Measurements from ENCODE around the gene DAP.
A peak's percentile ranks its signal among the peaks of the same experiment; 100 is the strongest.

Gene DAP

DNA sequence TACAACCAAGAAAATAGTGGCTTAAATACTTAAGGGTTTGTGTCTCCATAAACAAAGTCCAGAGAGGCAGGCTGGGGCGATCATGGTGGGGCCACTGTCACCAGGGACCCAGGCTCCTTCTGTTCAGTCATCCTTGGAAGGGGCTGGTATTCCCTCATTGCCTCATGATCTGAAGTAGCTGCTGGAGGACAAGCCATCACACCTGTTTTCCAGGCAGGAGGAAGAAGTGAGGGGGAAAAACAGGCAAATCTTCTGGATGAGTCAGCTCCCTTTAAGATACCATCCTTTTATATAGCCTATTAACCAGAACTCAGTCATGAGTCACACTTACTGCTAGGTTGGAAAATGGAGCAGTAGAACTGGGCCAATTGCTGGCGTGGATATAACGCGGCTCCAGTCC lies 92.3 kb downstream of the DAP start:
- no peak for DNase-seq

- DNase-seq, result no peak
Measured at GRCh38 chr5:10667431-10668057, 93.5 kb downstream of the DAP start.

DNA sequence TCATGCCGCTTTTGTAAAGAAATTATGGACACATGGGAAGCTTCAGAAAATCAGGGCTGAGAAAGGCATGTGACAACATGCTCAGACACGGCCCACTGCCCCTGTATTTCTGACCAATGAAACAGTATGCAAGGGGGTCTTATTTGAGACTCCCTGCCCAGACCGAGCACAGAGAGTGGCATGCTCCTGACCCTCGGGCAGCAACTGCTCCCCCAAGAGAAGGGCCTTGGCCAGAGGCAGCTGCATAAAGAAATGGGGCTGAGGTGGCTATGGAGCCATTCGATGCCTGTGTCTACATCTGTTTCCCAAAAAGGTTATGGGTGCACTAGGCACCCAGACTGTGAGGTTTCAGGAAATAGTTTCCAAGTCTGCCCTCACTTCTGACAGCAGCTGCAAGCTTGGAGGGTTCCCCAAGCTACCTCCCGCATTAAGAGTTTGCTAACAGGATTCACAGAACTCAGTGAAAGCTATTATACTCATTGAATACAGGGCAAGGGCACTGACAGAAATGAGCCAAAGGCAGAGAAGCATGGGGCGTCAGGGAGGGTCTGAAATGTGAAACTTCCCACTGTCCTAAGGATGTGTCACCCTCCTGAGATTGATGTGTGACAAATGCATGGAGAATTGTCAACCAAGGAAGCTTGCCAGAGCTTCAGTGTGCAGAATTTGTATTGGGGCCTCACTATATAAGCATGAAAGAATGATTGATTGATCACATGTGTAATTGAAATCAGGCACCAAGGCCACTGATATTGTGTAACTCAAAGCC lies 94.3 kb downstream of the DAP start:
- no peak for DNase-seq

DNA sequence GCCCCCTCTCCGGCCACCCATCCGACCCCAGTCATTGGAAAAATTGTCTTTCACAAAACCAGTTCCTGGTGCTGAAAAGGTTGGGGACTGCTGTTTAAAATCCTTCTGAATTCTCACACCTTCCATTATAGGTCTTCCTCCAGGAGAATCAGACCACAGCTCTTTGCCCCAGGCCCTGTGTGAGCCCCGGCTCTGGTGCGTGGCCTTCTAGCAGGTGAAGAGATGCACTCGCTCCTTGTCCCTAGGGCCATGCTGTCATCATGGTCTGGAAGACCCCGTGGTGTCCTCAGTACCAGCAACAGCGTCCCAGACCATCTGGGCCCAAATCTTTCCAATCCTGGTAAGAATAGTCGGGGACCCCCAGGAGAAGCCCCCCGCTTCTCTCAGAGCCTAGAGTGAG lies 95.2 kb downstream of the DAP start:
- DNase-seq, result no peak

GRCh38 chr5:10664180-10664769 lies 96.8 kb downstream of the DAP start:
- peak; percentile 20 for DNase-seq

GRCh38 chr5:10663489-10664179 lies 97.4 kb downstream of the DAP start:
- no peak for DNase-seq

DNA sequence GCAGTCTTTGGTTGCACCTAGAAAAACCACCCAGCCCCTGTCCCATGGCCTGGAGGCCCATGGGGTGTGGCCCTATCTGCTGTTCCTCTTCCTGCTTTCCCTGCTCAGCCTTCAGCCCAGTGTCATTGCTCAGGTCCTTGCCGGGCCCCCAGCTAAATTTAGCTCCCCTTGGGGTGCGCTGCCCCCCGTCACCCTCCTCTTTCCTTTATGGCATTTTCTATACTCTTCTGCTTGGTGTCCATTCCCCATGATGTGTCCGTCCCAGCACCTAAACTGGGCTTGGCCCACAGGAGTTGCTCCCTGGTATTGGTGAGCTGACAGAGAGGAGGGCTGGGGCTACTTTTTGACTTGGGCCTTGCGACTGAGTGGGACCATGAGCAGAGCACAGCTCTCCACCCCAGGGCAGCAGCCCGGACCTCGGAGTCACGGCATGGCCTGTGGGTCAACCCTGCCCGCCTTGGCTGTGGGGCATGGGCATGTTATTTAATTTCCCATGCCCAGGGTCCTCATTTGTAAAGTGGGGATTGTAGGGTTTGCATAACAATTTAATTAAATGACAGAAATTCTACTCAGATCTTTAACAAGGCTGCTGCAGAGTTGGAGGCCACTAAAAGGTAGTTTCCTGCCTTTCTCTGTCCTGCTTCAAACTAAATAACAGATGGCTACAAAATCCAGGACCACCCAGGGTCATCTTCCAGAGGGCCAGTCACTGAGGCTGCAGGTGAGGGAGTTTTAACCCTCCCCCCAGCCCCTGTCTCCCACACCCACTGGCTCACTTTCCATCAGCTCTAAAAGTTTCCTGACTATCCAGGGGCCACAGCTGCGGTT lies 98.2 kb downstream of the DAP start:
- DNase-seq, result no peak

DNA sequence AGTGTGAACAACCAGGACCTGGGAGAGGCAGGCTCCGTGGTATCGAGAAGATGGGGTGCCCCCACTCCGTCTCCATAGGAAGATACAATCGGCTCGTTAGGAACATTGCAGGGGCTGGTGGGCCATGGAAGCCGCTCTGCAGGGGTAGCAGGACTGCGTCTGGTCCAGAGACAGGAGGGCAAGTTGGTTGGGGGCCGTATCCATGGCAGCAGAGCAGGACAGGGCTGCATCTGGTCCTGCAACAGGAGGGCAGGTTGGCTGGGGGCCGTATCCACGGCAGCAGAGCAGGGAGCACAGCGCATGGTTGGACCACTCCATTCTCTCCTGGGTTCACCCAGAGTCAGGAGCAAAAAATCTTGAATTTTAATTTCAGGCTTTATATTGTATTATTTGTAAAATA lies 99.0 kb downstream of the DAP start:
- no peak for DNase-seq

DNA sequence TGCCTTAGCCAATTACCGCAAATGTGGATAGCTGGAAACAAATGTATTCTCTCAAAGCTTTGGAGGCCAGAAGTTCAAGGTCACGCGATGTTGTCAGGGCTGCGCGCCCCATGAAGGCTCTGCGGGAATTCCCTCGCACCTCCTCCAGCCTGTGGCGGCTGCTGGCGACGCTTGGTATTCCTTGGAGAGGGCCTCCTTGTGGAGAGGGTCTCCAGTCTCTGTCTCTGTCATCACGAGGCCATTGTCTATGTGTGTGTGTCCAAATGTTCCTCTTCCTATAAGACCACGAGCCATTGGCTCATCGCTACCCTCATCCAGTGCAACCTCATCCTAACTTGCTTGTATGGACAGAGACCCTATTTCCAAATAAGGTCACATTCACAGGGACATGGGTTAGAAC lies 99.6 kb downstream of the DAP start:
- DNase-seq, result no peak

DNA sequence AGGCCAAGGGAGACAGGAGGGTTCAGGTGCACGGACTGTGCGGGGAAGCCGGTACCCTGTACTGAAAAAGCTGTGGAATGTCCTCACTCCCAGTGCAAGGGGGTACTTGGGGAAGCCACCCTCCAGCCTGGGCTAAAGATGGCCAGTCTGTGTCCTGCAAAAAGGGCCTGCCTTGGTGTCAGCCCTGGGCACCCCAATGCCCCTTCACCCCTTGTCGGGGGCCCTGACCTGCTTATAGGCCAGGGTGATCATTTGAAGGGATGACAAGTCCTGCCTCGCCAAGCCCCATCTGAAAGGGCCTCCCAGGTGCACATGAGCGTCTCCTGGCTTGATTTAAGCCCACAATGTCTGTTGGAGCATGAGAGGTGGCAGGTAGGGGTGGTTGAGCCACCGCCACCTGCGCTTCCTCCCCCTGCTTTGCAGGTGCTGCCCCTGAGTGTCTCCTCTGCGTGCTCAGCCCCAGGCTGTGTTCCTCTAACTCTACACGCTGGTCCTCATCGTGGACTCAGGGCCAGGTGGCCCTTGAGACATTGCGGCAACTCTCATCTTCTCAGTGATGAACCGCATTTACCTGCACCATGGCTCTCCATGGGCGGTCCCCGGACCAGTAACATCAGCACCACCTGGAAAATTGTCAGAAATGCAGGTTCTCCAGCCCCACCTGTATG lies 100.2 kb downstream of the DAP start:
- DNase-seq, result no peak

- DNase-seq, result no peak
Measured at GRCh38 chr5:10660135-10660534, 100.9 kb downstream of the DAP start.

DNA sequence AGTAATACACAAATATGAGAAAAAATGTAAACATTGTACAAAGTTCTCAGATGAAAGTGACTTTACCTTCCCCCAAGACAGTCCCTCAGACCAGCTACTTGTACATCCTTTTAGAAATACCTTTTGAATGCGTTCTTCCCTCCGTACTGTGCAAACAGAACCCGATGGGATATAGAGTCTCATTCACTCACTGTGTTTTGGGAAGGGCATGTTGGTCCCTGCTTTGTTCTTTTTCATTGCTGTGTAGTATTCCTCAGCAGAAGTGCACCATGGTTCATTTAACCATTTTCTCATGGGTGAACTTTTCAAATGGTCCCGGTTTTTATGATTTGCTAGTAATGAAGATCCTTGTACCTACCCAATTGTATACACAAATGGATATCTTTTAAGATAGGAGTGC lies 102.8 kb downstream of the DAP start:
- no peak for DNase-seq

GRCh38 chr5:10655972-10656830 lies 104.8 kb downstream of the DAP start:
- DNase-seq, result no peak

DNA sequence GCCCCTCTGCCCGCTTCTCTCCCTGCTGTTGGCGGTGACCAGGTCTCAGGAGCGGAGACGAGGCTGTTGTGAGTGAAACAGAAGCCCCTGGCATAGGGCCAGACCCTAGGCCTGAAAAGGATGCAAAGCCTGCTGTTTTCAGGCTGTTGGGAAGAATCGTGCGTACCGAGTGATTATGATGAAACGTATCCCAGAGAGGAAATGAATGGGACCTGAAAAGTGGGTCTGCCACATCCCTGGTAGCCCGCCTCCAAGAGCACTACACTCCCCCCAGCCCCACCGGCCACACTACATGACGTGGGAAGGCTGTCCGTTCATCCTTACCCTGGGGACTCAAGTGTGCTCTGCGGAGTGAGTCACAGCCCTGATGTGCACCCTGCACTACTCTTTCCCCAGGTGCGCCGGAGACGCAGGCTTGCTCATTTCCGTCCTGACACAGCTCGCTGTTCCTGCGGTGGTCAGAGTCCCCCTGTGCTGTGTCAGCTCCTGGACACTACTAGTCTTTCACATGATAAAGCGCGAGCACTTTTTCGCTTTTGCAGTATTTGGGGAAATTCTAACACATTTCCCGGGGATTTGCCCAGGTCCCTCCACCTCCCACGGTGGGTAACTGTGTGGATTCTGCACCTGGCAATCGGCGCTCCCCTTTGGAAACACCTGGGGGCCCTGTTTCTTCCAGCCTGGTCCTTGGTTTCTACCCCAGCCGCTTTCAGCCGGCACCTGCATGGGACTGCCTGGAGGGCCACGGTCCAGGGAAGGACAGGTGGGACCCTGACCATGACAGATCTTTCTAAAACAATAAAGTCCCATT lies 105.7 kb downstream of the DAP start:
- no peak for DNase-seq

GRCh38 chr5:10654566-10654965 lies 106.5 kb downstream of the DAP start:
- no peak for DNase-seq

- no peak for DNase-seq
Measured at GRCh38 chr5:10653751-10654400, 107.2 kb downstream of the DAP start.

- no peak for DNase-seq
Measured at GRCh38 chr5:10653043-10653442, 108.0 kb downstream of the DAP start.

DNA sequence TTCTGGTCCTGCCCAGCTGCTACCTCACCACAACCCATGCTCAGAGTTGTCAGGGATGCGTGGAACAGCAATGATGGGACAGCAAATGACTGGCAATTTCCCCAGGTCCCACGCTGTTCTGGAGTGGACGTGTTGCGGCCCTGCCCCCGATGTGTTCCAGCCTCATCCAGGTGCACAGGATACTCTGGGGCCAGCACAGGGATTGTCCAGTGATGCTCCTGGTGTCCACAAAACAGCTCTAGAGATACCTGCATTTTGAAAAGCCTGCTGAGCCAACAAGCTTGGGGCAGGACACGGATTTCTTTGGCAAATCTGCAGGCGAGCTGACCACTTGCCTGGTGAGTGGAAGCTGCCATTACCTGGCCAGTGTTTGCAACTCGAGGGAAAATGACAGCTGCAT lies 108.4 kb downstream of the DAP start:
- DNase-seq, result no peak

DNA sequence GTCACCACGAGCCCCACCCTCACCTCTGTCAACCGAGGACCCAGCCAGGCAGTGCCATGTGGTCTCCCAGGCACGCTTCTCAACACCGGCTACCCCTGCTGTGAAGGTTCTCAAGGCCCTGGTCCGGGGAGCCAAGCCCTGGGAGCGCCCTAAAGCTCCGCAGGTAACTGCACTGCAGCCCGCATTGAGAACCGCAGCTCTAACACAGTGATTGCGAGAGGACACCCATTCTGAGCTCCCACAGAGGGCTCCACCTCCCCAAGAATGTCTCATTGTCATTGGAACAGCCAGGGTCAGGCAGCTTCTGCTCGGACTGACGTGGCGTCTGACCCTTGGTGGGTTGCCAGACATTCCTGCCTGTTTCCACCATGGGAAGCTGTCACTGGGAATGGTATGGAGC lies 108.9 kb downstream of the DAP start:
- DNase-seq, result no peak

Data from NCI-H82 (cell line).